NCI-H446 (cell line): ENCODE measurements around the gene CDKN2B.
A peak's percentile ranks its signal among the peaks of the same experiment; 100 is the strongest.

Experiments
- DNase-seq, 2 experiments: peaks; one replicate each; lab custom pipeline; 2025; lab: John Stamatoyannopoulos, UW

Gene CDKN2B

DNA sequence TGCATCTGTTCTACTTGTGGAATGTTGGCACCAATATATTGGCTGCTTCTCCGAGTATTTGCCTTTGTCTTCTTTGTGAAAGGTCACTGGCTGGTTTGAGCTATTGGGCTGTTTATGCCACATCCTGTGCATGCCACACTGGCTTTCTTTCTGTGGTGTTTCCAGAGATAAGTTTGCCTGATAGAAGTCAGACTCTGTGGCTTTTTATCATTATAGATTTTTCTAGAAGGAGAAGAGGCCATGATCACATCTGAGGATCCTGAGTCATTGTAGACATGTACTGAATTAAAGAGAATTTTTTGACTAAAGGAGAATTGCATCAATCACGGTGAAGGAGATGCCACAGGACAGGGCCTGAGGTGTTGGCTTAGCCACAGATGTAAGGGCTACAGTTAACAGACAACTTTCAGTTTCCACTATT, 26.5 kb upstream of the CDKN2B start:
- no peak for DNase-seq

DNA sequence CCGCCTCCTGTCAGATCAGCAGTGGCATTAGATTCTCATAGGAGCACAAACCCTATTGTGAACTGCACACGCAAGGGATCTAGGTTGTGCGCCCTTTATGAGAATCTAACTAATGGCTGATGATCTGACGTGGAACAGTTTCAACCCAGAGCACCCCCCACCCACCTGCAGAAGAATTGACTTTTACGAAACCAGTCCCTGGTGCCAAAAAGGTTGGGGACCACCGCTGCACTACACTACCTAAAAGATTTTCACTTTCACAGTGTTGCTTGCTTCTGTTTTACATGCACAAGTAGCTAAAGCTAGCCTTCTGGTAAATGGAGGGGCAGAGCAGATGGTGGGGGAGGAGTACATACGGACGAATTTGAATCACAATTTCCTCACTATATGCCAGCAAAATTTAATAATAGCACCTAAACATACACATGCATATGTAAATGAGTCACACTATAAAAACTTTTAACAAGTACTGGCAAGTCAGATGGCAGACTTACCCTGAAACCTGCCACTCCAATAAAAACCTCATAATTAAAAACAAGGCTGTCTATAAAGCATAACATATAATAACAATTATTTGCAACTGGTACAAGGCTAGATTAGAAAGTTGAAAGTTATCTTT, 24.0 kb upstream of the CDKN2B start:
- no peak for DNase-seq

DNA sequence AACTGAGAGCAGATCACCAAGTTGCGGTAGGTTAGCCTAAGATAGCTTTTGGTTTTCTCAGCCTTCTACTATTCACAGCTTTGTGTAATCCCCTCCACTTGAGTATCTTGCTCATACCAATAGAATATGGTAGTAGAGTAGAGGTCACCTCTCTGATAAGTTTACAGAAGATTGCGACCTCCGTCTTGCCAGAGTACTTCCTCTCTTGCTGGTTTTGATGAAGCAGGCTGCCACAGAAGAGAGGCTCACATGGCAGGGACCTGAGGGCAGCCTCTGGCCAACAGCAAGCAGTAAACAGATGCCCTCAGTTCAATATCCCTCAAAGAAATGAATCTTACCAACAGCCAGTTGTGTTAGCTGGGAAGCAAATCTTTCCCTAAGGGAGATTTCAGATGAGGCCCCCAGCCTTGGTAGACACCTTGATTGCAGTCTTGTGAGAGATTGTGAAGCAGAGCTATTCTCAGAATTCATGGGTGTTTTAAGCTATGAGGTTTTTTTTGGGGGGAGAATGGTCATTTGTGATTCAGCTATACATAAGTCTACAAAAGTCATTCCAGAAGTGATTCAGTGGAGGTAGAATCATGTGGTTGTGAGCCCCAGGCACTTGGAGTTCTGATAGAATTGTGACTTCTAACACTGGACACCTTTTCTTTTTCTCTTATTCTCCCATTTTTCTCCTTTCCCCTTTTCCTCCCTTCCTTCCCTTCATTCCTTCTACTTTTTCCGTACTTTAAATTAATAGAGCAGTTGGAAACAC, 22.7 kb upstream of the CDKN2B start:
- no peak for DNase-seq

DNA sequence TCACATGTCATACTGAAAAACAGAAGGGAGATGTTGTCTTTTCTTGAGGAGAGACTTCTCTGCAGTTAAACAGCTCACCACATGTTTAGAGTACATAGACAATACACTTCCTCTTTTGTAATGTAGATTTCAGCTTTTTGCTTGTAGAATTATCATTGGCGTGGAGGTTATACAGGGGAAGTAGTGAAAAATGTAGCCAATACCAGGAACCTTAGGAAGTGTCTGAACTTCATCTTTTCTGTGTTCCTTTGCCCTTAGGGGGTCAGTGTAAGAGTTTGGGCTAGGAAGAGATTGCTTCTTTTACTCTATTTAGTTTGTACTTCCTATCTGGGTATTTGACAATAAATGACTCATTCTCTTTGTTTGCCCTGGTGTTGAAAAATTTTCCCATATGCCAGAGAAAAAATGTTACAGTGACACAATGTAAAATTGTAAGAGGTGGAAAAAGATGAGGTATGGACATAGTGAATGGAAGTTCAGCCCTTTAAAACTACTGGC, 21.0 kb upstream of the CDKN2B start:
- DNase-seq, result no peak

DNA sequence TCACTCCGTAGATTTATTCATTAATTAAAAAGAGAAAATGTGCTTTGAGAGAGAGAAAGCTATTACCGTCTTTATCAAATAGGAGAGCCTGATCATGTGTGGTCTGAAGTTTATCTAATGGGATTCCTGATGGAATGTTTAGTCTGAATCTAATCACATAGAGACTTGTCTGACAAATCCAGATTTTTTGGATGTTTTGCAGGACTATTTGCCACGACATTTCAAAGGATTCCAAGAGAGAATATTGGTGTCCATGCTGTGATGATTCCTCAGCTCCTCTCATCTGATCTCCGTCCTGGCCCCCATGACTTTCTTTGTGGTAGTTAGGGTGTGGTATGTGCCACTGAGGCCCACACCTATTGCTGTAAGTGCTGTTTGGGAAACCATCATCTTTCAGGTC, 20.1 kb upstream of the CDKN2B start:
- DNase-seq, result no peak

- no peak for DNase-seq
Measured at GRCh38 chr9:22028394-22028793, 19.3 kb upstream of the CDKN2B start.

GRCh38 chr9:22026696-22027095, 17.6 kb upstream of the CDKN2B start:
- no peak for DNase-seq

GRCh38 chr9:22022396-22022795, 13.3 kb upstream of the CDKN2B start:
- no peak for DNase-seq

DNA sequence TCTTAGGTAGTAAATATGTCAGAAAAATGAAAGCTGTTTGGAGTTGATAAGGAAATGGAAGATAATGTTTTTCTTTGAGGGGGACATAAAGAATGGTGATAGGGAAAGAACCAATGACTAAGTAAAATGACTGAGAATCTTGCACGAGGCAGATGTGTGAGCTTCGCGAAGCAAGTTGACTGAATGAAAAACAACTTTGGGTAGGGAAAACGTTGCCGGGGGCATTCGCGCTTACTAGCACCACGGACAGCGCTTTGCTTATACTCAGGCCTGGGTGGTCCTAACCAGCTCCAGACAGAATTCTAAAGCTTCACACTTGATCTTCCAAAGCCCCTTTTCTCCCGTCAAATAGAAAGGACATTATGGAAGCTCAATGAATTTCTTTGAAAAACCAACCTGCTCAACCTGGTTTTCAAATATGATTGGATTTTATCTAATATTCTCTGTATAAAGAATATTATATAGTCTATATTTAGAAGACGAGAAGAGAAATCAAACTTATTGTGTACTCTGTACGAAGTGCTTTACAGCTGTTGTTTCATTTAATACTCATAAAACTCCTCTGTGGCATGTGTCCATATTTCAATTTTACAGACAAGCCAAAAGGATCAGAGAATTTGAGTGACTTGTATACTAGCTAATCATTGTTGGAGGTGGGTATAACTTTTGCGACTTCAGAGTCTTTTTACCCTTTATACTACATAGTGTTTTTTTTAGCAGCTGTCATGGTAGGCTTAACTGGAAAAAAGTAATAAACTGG, 1.9 kb upstream of the CDKN2B start:
- no peak for DNase-seq

- no peak for DNase-seq
Measured at GRCh38 chr9:22009506-22009867, 382 bp upstream of the CDKN2B start.

DNA sequence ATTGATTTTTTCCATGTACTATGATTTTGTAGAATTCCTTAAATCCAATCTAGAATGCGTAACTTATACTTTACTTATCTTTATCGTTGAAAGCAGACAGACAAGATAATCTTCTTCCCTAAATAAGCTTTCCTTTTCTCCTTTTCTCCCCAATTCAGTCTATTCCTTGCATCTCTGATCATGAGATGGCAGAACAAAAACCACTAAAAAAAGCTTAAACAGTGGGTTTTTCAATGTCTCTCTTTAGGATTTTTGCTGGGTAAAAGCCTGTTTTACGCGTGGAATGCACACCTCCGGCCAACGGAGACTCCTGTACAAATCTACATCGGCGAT, 755 bp downstream of the CDKN2B start:
- no peak for DNase-seq

DNA sequence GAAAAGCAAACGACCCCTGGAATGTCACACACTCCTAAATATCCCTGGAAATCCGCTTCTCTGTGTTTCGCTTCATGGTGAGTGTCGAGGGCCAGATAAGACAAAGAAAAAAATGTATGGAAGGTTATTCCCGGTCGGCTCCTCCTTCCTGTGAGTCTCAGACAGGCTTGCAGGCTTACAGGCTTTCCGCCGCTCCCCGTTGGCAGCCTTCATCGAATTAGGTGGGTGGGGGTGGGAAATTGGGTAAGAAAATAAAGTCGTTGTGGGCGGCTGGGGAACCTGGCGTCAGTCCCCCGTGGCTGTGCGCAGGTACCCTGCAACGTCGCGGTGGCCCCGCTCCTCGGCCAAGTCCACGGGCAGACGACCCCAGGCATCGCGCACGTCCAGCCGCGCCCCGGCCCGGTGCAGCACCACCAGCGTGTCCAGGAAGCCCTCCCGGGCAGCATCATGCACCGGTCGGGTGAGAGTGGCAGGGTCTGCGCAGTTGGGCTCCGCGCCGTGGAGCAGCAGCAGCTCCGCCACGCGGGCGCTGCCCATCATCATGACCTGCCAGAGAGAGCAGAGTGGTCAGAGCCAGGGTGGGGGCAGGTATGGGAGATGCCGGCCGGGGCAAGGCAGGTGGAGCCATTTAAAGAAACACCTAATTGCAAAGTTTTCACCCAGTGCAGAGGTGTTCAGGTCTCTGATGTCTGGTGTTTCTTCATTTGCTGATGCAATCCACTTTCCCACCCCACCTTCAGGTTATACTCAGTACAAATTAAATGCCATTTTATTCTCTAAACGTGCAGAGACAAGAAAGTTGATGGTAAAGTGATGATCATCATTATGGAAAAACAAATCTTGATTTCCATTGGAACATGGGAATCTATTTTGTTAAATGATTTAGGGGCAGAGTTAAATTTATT, 3.2 kb downstream of the CDKN2B start:
- no peak for DNase-seq

DNA sequence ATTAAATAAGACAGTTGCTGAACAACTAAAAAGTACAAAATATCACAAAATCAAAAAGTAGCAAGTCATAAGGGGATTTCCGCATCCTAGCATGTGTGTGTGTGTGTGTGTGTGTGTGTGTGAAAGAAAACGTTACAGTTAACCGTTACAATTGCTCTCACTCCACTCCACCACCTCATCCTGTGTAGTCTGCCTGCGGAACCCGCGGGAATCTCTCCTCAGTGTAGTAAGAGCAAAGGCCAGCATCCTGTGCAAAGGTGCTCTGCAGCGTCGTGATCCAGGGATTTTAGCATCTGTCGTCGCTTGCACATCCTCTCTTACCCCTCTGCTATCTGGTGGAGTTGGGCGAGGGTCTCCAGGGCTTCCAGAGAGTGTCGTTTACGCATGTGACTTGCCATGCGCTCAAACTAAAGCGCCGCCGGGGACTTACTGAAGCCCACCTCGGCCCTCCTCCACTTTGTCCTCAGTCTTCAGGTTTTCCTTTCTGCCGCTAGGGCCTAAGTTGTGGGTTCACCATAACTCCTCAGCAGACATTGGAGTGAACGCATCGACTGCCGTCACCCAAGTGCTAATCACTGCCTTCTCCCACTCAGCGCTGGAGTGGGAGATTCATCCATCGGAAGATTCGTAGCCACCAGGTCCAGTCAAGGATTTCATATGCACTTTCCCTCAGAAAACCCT, 3.9 kb downstream of the CDKN2B start:
- no peak for DNase-seq

- no peak for DNase-seq
Measured at GRCh38 chr9:22002038-22002437, 7.1 kb downstream of the CDKN2B start.

GRCh38 chr9:21998026-21998425, 11.1 kb downstream of the CDKN2B start:
- DNase-seq, result no peak

GRCh38 chr9:21997480-21997879, 11.6 kb downstream of the CDKN2B start:
- no peak for DNase-seq

DNA sequence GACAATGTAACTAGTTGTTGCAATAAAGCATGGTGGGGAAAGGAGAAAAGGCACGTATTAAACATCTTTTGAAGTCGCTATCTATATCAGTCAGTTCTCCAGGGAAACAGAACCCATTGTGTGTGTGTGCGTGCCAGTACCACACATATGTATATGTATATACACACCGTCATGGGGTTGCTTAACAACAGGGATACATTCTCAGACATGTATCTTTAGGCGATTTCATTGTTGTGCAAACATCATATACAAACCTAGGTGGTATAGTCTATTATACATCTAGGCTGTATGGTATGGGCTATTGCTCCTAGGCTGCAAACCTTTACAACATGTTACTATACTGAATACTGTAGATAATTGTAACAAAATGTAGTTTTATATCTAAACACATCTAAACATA, 12.2 kb downstream of the CDKN2B start:
- DNase-seq, result no peak

DNA sequence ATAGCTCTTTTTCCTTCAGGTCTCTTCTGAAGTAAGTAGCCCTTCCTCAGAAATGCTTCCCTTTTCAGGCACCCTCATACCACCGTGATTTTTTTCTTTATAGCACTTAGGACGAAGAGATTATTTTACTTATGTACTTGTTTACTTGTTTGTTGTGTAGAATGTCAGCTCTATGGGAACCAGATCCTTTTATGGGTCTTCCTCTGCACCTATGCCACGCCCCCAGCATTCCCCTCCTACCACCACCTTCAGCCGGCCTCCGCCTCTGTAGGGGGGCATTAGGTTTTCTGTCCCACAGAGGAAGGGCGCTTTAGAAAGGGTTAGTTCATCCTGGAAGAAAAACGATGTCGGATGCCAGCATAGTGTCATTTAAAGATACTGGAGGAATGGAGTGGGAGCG, 12.7 kb downstream of the CDKN2B start:
- DNase-seq, result peak; percentile 32

DNA sequence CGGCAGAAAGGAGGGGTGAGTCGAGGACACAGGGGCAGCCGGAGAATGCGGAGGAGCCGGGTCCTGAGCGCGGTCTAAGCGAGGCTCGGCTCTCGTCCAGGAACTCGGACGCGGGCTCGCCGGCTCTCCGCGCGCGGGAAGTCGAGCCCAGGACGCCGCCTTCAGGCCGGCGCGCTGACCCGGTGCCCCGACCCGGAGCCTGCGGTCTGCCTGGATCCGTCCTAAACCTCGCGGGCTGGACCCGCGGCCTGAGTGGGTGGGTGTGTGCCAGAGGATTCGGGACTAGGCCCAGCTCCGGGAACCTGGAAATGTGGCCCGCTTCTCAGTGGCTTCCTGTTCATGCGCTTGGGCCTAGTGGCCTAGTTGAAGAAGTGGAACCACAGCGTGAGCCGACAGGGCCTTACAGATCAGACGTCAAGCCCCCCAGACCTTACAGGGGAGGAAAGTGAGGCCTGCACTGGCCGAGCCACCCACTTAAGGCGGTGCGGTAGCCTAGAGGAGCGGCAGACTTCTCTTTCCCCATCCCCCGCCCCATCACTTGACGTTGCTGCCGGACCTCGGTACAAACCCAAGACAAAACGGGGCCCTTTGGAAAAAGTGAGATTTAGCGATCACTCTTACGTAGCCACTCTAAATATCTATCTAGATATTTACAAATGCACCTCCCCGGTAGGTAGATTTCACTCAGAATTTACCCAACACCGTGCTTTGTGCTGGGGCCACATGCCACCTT, 13.3 kb downstream of the CDKN2B start:
- peak in 1 of 2 experiments; percentile 73 for DNase-seq

DNA sequence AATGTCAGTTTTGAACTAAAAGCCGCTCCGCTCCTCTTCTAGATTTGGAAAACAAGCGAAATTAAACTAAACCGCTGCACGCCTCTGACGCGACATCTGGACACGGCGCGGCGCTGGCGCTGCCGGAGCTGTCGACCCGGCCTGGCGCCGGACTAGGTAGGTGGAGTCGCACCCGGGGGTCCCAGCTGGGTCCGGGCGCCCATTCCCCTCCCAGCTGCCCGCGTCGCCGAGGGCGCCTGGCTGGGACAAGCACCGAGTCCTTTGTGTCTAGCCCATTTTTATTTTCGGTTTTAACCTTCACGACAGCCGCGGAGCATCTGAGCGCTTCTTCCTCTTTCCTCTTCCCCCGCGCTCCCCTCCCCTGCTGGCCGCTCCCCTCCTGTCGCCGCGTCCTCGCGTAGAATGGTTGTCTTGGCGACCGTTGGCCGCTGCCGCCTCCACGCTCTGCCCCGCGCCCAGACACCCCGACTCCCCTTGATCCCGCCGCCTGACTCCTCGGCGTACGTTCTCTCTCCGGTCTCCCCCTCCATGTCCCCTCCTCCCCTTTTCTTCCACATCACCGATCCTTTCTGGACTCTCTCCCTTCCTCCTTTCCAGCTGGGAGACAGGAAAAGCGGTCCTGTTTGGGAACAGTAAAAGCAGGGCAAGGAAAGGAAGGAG, 14.0 kb downstream of the CDKN2B start:
- peak; percentile 77 to 85 for DNase-seq
